ENCODE measurements around the gene CTBP2.

DNA sequence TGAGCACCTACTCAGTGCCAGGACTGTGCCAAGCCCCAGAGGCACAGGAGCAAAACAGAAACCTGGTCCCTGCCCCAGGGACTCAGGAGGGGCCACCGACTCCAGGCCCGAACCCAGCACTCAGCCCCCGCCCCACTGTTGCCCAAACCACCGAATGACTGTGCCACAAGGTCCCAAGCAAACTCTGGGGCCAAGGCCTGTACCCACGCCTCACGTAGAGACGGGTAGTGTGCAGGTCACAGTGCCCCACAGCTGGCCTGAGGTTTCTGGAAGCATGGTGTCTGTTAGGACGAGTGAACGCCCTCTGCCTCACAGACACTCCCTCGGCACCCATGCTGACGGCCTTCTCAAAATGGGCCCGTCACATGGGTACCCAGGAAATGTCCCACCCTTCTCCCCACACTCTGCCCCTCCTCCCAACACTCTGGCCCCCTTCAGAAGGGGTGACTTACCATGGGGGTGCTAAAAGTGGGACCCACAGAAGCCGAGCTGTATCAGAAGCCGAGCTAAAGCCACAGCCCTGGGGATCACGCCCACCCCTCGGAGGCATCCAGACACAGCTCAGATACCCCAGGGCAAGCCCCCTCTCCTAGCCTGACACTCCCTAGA lies 44.2 kb downstream of the CTBP2 start:
- TF ChIP-seq CTCF (IDR thresholded peaks at IDR 0.05) (no peak), POLR2A (IDR thresholded peaks at IDR 0.05) (no peak)
